ENCODE data around the gene RTN4.

GRCh38 chr2:55045780-55046179, 4.5 kb downstream of the RTN4 start:
- no peak for TF ChIP-seq CTCF (IDR thresholded peaks at IDR 0.05; ENCODE audit: low read depth, low read length, poor library complexity, severe bottlenecking)
- no peak for TF ChIP-seq EZH2phosphoT487 (IDR thresholded peaks at IDR 0.05; ENCODE audit: borderline replicate concordance, low read length)

All from DOHH2 (cell line).